ENCODE data around the gene TAF15.

- TF ChIP-seq POLR2A (IDR thresholded peaks at IDR 0.05) = no peak
- no peak for TF ChIP-seq CTCF (IDR thresholded peaks at IDR 0.05 in 4 of 5, conservative IDR thresholded peaks at IDR 0.05 in 1 of 5)
Measured at GRCh38 chr17:35841101-35841500, 31.8 kb downstream of the TAF15 start.

Measured in gastrocnemius medialis (tissue), 4 donors.